ENCODE measurements around the gene SIRT5. TPM values are rescaled to one million over a fixed set of nuclear protein-coding genes. Genes with fewer than 3 reads are reported as not detected.

SIRT5 gene
- total and polyA plus RNA-seq, 3 experiments from 2014 or later = 8.2 to 10.7 (median 9.7) TPM

DNA sequence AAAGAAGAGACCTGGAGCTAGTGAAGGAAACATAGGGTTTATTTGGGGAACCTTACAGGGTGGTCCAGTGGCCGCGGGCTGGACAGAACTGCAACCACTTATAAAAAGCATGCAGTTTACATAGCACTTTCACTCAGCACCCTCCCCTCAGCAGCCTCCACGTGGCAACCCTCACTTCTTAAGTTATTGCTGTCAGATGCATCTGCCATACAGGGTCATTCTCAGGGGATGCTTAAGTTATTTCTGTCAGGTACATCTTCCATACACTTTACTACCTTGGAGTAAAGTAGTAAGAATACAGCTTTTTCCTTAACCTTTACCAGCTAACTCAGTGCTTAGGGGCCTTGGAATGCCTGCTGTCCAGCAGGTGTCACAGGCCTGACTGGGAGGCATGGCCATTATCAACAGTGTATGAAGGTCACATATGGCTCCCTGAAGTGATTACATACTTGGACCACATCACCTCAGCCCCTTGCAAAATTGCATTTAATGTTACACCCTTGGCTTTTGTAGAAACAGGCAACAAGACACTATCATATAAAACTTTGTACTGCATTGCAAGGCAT, 38.7 kb downstream of the SIRT5 start:
- H3K4me3 Mint-ChIP-seq = peak overlapping the region in 5 of 7 donors; percentile 34 to 99 (median 92)
- Histone ChIP-seq H3K36me3 (ENCODE audit: insufficient read depth, low read length) (peaks cover 16% of the 10 kb centered on the region), H3K27me3 (ENCODE audit: insufficient read depth, low read length, poor library complexity, severe bottlenecking) (no peaks in the 10 kb centered on the region), H3K27ac (ENCODE audit: low read depth, low read length) (no peak overlapping the region), H3K9me3 (ENCODE audit: low read length) (no peaks in the 10 kb centered on the region), H3K4me3 (ENCODE audit: low read length) (no peak overlapping the region), H3K4me1 (ENCODE audit: insufficient read depth, low read length) (peaks cover 24% of the 10 kb centered on the region)
- no peaks in the 10 kb centered on the region for H3K9me3 Mint-ChIP-seq
- peaks cover 6 to 32% (median 8%) of the 10 kb centered on the region in 3 donors for H3K36me3 Mint-ChIP-seq
- H3K4me1 Mint-ChIP-seq = peaks cover 33 to 44% (median 43%) of the 10 kb centered on the region in 3 donors
- peaks cover 0 to 4% of the 10 kb centered on the region in 2 donors for H3K27me3 Mint-ChIP-seq
- DNase-seq = no peak
- H3K27ac Mint-ChIP-seq = peak overlapping the region in 2 of 8 donors; percentile 61 to 87
- ChIA-PET CTCF (interaction anchor here (1.2 to 6.7 kb wide), 2 partner anchors 40 to 182 kb away, joined by 3 to 94 read pairs; partner anchors contain the start of gene SIRT5), POLR2A (interaction anchor here (0.5 kb wide), 1 partner anchor 182 kb away, joined by 3 read pairs; no protein-coding TSS in a partner anchor)

DNA sequence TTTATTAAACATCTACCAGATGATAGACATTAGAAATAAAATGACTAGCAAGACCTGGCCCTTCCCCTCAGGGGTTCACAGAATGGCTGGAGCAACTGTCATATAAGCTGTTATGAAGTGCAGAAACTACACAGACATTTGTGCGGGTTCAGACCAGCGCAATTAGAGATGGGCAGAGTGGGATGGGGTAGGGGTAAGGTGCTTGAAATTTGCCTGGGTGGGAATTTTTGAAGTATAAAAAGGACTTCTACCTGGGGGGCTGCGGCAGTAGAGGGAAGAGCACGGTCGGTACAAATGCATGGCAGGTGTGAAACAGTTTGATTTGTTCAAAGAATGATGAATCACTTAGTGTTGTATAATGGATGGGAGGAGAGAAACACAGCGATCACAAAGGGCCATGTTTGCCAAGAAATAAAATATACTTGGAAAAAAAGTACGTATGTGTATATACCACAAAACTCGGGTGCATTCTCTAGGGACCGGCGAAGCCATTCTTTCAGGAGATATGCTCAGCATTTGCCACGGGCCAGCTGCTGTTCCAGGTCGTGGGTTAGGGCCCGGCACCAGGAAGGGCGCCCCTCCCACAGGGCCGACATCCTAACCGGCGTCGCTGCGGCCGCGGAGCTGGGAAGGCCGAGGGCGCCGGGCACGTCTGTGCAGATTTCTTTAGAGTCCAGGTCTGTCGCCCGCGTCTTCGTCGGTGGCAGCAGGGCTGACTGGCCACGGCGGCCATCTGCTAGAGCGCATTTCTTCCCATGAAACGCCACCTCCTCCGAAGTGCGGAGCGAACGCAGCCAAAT, 39.9 kb downstream of the SIRT5 start:
- Mint-ChIP-seq H3K27me3 (peaks cover 0 to 4% of the 10 kb centered on the region in 2 donors), H3K27ac (peak overlapping the region; percentile 87 to 99 (median 96)), H3K36me3 (peaks cover 6 to 41% (median 8%) of the 10 kb centered on the region in 3 donors), H3K9me3 (no peaks in the 10 kb centered on the region), H3K4me1 (peaks cover 33 to 50% (median 43%) of the 10 kb centered on the region in 3 donors), H3K4me3 (peak overlapping the region; percentile 89 to 99 (median 97))
- Histone ChIP-seq H3K4me1 (ENCODE audit: insufficient read depth, low read length) (peaks cover 24% of the 10 kb centered on the region), H3K9me3 (ENCODE audit: low read length) (no peaks in the 10 kb centered on the region), H3K27ac (ENCODE audit: low read depth, low read length) (peak overlapping the region; percentile 95), H3K27me3 (ENCODE audit: insufficient read depth, low read length, poor library complexity, severe bottlenecking) (no peaks in the 10 kb centered on the region), H3K4me3 (ENCODE audit: low read length) (peak overlapping the region; percentile 92), H3K36me3 (ENCODE audit: insufficient read depth, low read length) (peaks cover 25% of the 10 kb centered on the region)
- CTCF ChIA-PET = interaction anchor here (1.1 to 6.7 kb wide), 22 partner anchors 10 to 286 kb away, joined by 3 to 94 read pairs (median 5); partner anchors contain the start of genes RANBP9, SIRT5 and TBC1D7
- POLR2A ChIA-PET = interaction anchor here (0.8 to 3.7 kb wide), 11 partner anchors 10 to 1635 kb away, joined by 3 to 46 read pairs (median 9); partner anchors contain the start of genes GFOD1, RANBP9, SIRT5 and TBC1D7
- DNase-seq = peak in 2 of 5 donors; percentile 10 to 28

DNA sequence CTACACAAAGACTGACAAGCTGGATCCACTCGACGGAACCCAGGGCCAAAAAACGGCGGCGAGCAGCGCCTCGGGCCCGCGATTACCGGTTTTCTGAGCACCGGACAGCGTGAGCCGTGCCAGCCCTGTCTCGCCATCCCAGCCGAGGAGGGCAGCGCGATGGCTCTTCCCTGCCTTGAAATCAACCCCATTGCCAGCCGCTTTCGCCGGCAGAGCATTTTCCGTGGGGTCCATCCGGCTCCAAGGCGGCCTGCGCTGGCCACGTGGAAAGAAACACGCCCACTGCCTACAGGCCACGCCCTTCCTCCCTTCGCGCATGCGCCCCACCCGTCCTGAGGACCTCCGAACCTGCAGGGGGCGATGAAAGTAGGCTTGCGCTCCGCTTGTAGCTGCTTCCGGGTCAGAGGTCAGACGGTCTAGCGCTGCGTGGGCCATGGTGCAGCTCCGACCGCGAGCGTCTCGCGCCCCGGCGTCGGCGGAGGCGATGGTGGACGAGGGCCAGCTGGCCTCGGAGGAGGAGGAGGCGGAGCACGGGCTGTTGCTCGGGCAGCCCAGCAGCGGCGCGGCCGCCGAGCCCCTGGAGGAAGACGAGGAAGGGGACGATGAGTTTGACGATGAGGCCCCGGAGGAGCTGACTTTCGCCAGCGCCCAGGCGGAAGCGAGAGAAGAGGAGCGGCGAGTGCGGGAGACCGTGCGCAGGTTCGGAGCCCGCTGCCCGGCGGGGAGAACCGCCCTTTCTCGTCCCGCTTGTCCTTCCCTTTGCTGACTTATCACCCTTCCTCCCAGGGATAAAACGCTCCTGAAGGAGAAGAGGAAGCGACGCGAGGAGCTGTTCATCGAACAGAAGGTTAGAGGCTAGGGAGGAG, 40.8 kb downstream of the SIRT5 start, which contains the start of gene NOL7:
Gene NOL7 (plus strand): TSS at position 410 of the 866 bp plus-strand sequence. CDS start 24 bp downstream, at position 434.
- Mint-ChIP-seq H3K36me3 (peaks cover 6 to 49% (median 8%) of the 10 kb centered on the region in 3 donors), H3K4me1 (peaks cover 33 to 51% (median 43%) of the 10 kb centered on the region in 3 donors), H3K9me3 (no peaks in the 10 kb centered on the region), H3K27ac (peak within 1 kb of the TSS; percentile 87 to 99 (median 96)), H3K4me3 (peak within 1 kb of the TSS; percentile 89 to 99 (median 97)), H3K27me3 (peaks cover 0 to 4% of the 10 kb centered on the region in 2 donors)
- Histone ChIP-seq H3K27ac (ENCODE audit: low read depth, low read length) (peak within 1 kb of the TSS; percentile 95), H3K4me3 (ENCODE audit: low read length) (peak within 1 kb of the TSS; percentile 92), H3K4me1 (ENCODE audit: insufficient read depth, low read length) (peaks cover 24% of the 10 kb centered on the region), H3K36me3 (ENCODE audit: insufficient read depth, low read length) (peaks cover 32% of the 10 kb centered on the region), H3K27me3 (ENCODE audit: insufficient read depth, low read length, poor library complexity, severe bottlenecking) (no peaks in the 10 kb centered on the region), H3K9me3 (ENCODE audit: low read length) (no peaks in the 10 kb centered on the region)
- peak; percentile 98 to 99 (median 98) for DNase-seq
- ChIA-PET POLR2A (interaction anchor here (0.7 to 3.7 kb wide), 18 partner anchors 10 to 1634 kb away, joined by 3 to 46 read pairs (median 4); partner anchors contain the start of genes GFOD1, RANBP9, SIRT5 and TBC1D7), CTCF (interaction anchor here (0.7 to 6.7 kb wide), 35 partner anchors 10 to 287 kb away, joined by 3 to 94 read pairs (median 4); partner anchors contain the start of genes RANBP9, SIRT5 and TBC1D7)

DNA sequence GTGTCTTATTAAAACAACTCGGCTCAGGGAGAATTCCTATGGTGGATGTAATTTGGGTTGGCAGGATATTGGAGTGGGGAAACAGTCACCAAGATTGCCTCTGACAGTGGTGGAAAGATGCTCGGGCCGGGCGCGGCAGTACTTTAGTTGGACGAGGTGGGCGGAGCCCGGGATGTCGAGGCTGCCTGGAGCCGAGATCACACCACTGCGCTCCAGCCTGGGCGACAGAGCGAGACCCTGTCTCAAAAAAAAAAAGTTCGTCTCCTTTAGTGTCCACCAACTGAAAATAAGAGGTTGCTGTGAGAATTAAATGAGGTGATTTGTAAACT, 41.4 kb downstream of the SIRT5 start:
- CTCF ChIA-PET = interaction anchor here (0.7 to 6.7 kb wide), 35 partner anchors 9 to 287 kb away, joined by 3 to 94 read pairs (median 4); partner anchors contain the start of genes RANBP9, SIRT5 and TBC1D7
- H3K27ac ChIP-seq (ENCODE audit: low read depth, low read length) = peak overlapping the region; percentile 95
- H3K27me3 ChIP-seq (ENCODE audit: insufficient read depth, low read length, poor library complexity, severe bottlenecking) = no peaks in the 10 kb centered on the region
- Mint-ChIP-seq H3K27me3 (peaks cover 0 to 4% of the 10 kb centered on the region in 2 donors), H3K27ac (peak overlapping the region; percentile 87 to 99 (median 96)), H3K9me3 (no peaks in the 10 kb centered on the region), H3K36me3 (peaks cover 6 to 53% (median 8%) of the 10 kb centered on the region in 3 donors), H3K4me3 (peak overlapping the region; percentile 89 to 99 (median 97)), H3K4me1 (peaks cover 33 to 51% (median 43%) of the 10 kb centered on the region in 3 donors)
- POLR2A ChIA-PET = interaction anchor here (0.7 to 3.7 kb wide), 16 partner anchors 9 to 288 kb away, joined by 3 to 46 read pairs (median 5); partner anchors contain the start of genes RANBP9, SIRT5 and TBC1D7
- peaks cover 24% of the 10 kb centered on the region for H3K4me1 ChIP-seq (ENCODE audit: insufficient read depth, low read length)
- H3K36me3 ChIP-seq (ENCODE audit: insufficient read depth, low read length) = peaks cover 36% of the 10 kb centered on the region
- peak overlapping the region; percentile 92 for H3K4me3 ChIP-seq (ENCODE audit: low read length)
- H3K9me3 ChIP-seq (ENCODE audit: low read length) = no peaks in the 10 kb centered on the region
- peak in 4 of 5 donors; percentile 39 to 59 (median 43) for DNase-seq

DNA sequence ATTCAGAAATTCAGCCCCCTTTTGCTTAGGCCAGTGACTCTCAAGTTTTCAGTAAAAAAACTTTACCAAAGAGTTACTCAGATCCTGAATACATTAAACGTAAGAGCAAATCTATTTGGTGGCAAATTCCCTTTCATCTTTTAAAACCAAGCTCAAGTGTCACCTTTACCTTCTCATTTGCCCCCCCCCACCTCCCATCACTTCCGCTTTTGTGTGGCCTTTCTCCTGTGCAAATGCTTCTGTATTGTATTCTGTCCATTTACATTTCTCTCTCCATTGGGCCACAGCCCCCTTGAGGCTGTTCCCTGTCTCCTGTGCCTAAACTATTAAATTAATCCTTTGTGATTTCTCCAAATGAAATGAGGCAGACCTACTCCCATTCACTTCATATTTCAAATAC, 42.7 kb downstream of the SIRT5 start:
- DNase-seq = no peak
- Histone ChIP-seq H3K4me3 (ENCODE audit: low read length) (no peak overlapping the region), H3K4me1 (ENCODE audit: insufficient read depth, low read length) (peaks cover 24% of the 10 kb centered on the region), H3K27ac (ENCODE audit: low read depth, low read length) (no peak overlapping the region), H3K36me3 (ENCODE audit: insufficient read depth, low read length) (peaks cover 49% of the 10 kb centered on the region), H3K27me3 (ENCODE audit: insufficient read depth, low read length, poor library complexity, severe bottlenecking) (no peaks in the 10 kb centered on the region), H3K9me3 (ENCODE audit: low read length) (no peaks in the 10 kb centered on the region)
- Mint-ChIP-seq H3K27me3 (peaks cover 0 to 4% of the 10 kb centered on the region in 2 donors), H3K9me3 (no peaks in the 10 kb centered on the region), H3K4me1 (peaks cover 28 to 46% (median 36%) of the 10 kb centered on the region in 3 donors), H3K36me3 (peaks cover 6 to 62% (median 11%) of the 10 kb centered on the region in 3 donors), H3K4me3 (peak overlapping the region; percentile 42 to 97 (median 89)), H3K27ac (peak overlapping the region in 7 of 8 donors; percentile 62 to 98 (median 84))
- ChIA-PET POLR2A (interaction anchor here (0.7 to 3.7 kb wide), 4 partner anchors 78 to 511 kb away, joined by 3 to 46 read pairs (median 13); partner anchors contain the start of genes RANBP9 and TBC1D7), CTCF (interaction anchor here (1.1 to 6.7 kb wide), 3 partner anchors 44 to 145 kb away, joined by 4 to 94 read pairs (median 29); partner anchors contain the start of genes RANBP9 and SIRT5)

DNA sequence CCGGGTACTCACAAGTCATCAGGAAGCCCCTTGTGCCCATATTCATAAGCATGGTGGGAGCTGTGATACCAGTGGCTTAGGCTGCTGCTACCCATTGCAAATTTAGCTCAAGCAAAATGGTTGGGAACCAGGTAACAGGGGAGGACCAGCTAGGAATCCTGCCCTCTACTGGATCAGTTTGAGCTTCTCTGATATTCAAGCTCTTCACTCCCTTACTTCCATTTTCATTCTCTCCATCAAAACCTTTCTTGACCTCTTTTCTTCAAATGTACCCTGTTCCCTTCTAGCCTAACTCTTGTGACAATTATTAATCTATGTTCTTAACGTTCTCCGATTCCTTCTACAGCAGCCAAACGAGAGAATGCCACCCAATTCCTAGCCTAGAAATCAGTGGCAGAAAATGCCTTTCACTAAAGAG, 50.5 kb downstream of the SIRT5 start:
- no peaks in the 10 kb centered on the region for H3K27me3 Mint-ChIP-seq
- peaks cover 5 to 16% (median 7%) of the 10 kb centered on the region in 3 donors for H3K4me1 Mint-ChIP-seq
- Histone ChIP-seq H3K4me3 (ENCODE audit: low read length) (no peak overlapping the region), H3K4me1 (ENCODE audit: insufficient read depth, low read length) (no peaks in the 10 kb centered on the region), H3K27ac (ENCODE audit: low read depth, low read length) (no peak overlapping the region), H3K36me3 (ENCODE audit: insufficient read depth, low read length) (peaks cover 45% of the 10 kb centered on the region), H3K9me3 (ENCODE audit: low read length) (no peaks in the 10 kb centered on the region), H3K27me3 (ENCODE audit: insufficient read depth, low read length, poor library complexity, severe bottlenecking) (no peaks in the 10 kb centered on the region)
- CTCF ChIA-PET = interaction anchor here (0.6 to 2.4 kb wide), 7 partner anchors 9 to 477 kb away, joined by 3 to 15 read pairs (median 4); partner anchors contain the start of genes NOL7, RANBP9 and SIRT5
- POLR2A ChIA-PET = interaction anchor here (0.6 to 1.1 kb wide), 3 partner anchors 9 to 87 kb away, joined by 3 to 9 read pairs (median 6); partner anchors contain the start of genes NOL7 and RANBP9
- H3K36me3 Mint-ChIP-seq = peaks cover 0 to 83% (median 30%) of the 10 kb centered on the region in 3 donors
- H3K27ac Mint-ChIP-seq = peak overlapping the region; percentile 24 to 90 (median 80)
- peak in 3 of 5 donors; percentile 2 to 36 (median 20) for DNase-seq
- H3K9me3 Mint-ChIP-seq = no peaks in the 10 kb centered on the region
- peak overlapping the region in 1 of 7 donors; percentile 35 for H3K4me3 Mint-ChIP-seq
